HEK293T (cell line): Measurements from ENCODE around the gene ANKS4B.

Experiments
- CTCF ChIA-PET: fragments of 350-600 bp; formaldehyde crosslinking; extraction: SDS; loops from one replicate; lab custom pipeline; 2021; ENCODE audit warnings: antibody characterized with exemption, inconsistent platforms; lab: Yijun Ruan, JAX
- POLR2A ChIA-PET: fragments of 350-600 bp; formaldehyde crosslinking; extraction: SDS; loops from one replicate; lab custom pipeline; 2020; ENCODE audit warnings: antibody characterized with exemption, inconsistent platforms; lab: Yijun Ruan, JAX
- DNase-seq: peaks from one replicate; pipeline ENCODE4 v3.0.0; 2012; ENCODE audit warnings: mixed read lengths; ENCODE audit errors: extremely low spot score
- ARNT ChIP-seq: fragments of 450-650 bp; IDR thresholded peaks from 2 replicates; pipeline ENCODE4 v1.6.1; 2017; ENCODE audit warnings: mild to moderate bottlenecking
- BHLHE40 ChIP-seq: fragments of 450-650 bp; IDR thresholded peaks from 2 replicates; pipeline ENCODE4 v1.6.1; 2016; ENCODE audit warnings: mild to moderate bottlenecking, moderate library complexity, borderline replicate concordance
- CTBP1 ChIP-seq: fragments of 450-650 bp; IDR thresholded peaks from 2 replicates; pipeline ENCODE4 v1.6.1; 2016; ENCODE audit warnings: borderline replicate concordance
- ELF4 ChIP-seq: fragments of 450-650 bp; IDR thresholded peaks from 2 replicates; pipeline ENCODE4 v1.6.1; 2017; ENCODE audit warnings: antibody characterized with exemption
- FOXA1 ChIP-seq: fragments of 450-650 bp; IDR thresholded peaks from 2 replicates; pipeline ENCODE4 v1.6.1; 2016; ENCODE audit warnings: mild to moderate bottlenecking
- FOXK2 ChIP-seq: fragments of 450-650 bp; IDR thresholded peaks from 2 replicates; pipeline ENCODE4 v1.6.1; 2016; ENCODE audit warnings: mild to moderate bottlenecking
- FOXM1 ChIP-seq: fragments of 450-650 bp; IDR thresholded peaks from 2 replicates; pipeline ENCODE4 v1.6.1; 2017; ENCODE audit warnings: mild to moderate bottlenecking, borderline replicate concordance
- HDGF ChIP-seq: fragments of 450-650 bp; IDR thresholded peaks from 2 replicates; pipeline ENCODE4 v1.6.1; 2017; ENCODE audit warnings: antibody characterized with exemption, borderline replicate concordance
- L3MBTL2 ChIP-seq: fragments of 450-650 bp; conservative IDR thresholded peaks from 2 replicates; pipeline ENCODE4 v1.6.1; 2016; ENCODE audit warnings: mild to moderate bottlenecking
- LEF1 ChIP-seq: fragments of 450-650 bp; IDR thresholded peaks from 2 replicates; pipeline ENCODE4 v1.6.1; 2017; ENCODE audit warnings: mild to moderate bottlenecking, borderline replicate concordance
- NFRKB ChIP-seq: fragments of 450-650 bp; IDR thresholded peaks from 2 replicates; pipeline ENCODE4 v1.6.1; 2016; ENCODE audit warnings: mild to moderate bottlenecking, moderate library complexity
- SP1 ChIP-seq: fragments of 450-650 bp; IDR thresholded peaks from 2 replicates; pipeline ENCODE4 v1.6.1; 2017
- SUZ12 ChIP-seq: fragments of 450-650 bp; IDR thresholded peaks from 2 replicates; pipeline ENCODE4 v1.6.1; 2016; ENCODE audit warnings: mild to moderate bottlenecking
- TARDBP ChIP-seq: fragments of 450-650 bp; IDR thresholded peaks from 2 replicates; pipeline ENCODE4 v1.6.1; 2016
- ZNF384 ChIP-seq: fragments of 450-650 bp; IDR thresholded peaks from 2 replicates; pipeline ENCODE4 v1.6.1; 2016
- TF ChIP-seq, protein P1 (sequence below): fragments of 450-650 bp; IDR thresholded peaks from 2 replicates; pipeline ENCODE4 v1.6.1; 2016

ANKS4B gene

DNA sequence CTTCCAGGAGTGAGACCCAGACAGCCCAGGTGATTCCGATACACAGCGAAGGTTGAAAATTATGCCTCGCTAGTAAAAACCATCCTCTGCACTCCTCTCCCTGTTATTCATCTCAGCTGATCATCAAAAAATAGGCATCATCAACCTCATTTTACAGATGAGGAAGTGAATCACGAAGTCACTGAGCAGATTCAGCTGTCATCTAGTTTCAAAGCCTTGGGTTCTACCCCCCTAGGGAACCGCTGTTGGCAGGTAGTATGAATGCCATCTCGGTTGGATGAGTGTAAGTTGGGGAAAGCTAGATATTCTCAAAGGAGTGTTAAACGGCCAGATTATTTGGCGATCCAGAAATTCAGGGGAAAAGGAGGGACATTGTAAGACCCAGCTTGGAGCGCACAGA lies 42.6 kb downstream of the ANKS4B start:
- POLR2A ChIA-PET: no interaction called here
- DNase-seq: no peak
- no peak for TF ChIP-seq FOXK2
- no peak for TF ChIP-seq FOXA1
- TF ChIP-seq ZNF384: no peak
- TF ChIP-seq LEF1: no peak
- TF ChIP-seq BHLHE40: no peak
- no peak for TF ChIP-seq SP1
- TF ChIP-seq FOXM1: no peak
- TF ChIP-seq ELF4: no peak
- TF ChIP-seq HDGF: no peak
- TF ChIP-seq ARNT: no peak
- TF ChIP-seq L3MBTL2: no peak
- CTCF ChIA-PET: no interaction called here

DNA sequence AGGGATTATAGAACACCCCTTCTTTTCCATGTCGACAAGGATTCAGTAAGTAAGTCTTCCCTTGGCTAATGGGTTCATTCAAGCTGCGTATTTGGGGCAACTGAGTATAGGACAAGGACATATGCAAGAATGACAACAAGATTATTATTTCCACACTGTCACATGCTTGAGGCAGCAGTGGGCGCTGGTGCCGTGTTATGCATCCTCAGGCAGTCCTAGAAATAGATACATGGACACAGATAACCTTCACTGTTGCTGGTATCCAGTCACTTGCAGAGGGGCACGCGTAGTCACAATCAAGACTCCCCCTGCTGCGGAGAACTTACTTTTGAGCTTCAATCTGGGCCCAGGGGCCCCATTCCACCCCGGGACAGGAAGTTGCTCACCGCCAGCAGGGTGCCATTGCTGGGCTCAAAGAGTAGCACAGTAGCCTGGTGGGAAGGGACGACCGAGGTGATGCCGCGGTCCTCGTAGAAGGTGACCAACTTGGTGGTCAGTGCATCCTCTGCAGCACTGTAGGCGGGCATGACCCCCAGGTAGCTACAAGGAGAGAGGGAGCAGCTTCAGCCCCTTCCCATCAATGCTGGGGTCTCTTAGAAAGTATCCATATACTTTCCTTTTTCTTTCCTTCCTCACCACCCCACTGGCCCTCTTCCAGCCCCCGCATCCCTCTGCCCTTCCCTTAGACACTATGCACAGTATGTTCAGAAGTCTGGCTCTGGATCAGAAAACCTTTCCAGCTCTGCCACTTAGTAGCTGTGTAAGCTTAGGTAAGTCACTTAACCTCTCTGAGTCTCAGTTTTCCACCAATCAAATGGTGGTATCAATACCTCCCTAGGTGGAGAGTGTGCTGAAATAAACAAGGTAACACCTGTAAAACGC lies 43.8 kb downstream of the ANKS4B start:
- ChIA-PET CTCF (interaction anchor here (0.8 kb wide), 1 partner anchor 91 kb away, joined by 3 read pairs; no protein-coding TSS in a partner anchor), POLR2A (no interaction called here)
- TF ChIP-seq FOXA1 (no peak), TARDBP (no peak), SUZ12 (no peak), LEF1 (no peak), ELF4 (no peak), NFRKB (no peak), SP1 (no peak)
- TF ChIP-seq, protein P1, sequence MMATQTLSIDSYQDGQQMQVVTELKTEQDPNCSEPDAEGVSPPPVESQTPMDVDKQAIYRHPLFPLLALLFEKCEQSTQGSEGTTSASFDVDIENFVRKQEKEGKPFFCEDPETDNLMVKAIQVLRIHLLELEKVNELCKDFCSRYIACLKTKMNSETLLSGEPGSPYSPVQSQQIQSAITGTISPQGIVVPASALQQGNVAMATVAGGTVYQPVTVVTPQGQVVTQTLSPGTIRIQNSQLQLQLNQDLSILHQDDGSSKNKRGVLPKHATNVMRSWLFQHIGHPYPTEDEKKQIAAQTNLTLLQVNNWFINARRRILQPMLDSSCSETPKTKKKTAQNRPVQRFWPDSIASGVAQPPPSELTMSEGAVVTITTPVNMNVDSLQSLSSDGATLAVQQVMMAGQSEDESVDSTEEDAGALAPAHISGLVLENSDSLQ: no peak
- no peak for DNase-seq

DNA sequence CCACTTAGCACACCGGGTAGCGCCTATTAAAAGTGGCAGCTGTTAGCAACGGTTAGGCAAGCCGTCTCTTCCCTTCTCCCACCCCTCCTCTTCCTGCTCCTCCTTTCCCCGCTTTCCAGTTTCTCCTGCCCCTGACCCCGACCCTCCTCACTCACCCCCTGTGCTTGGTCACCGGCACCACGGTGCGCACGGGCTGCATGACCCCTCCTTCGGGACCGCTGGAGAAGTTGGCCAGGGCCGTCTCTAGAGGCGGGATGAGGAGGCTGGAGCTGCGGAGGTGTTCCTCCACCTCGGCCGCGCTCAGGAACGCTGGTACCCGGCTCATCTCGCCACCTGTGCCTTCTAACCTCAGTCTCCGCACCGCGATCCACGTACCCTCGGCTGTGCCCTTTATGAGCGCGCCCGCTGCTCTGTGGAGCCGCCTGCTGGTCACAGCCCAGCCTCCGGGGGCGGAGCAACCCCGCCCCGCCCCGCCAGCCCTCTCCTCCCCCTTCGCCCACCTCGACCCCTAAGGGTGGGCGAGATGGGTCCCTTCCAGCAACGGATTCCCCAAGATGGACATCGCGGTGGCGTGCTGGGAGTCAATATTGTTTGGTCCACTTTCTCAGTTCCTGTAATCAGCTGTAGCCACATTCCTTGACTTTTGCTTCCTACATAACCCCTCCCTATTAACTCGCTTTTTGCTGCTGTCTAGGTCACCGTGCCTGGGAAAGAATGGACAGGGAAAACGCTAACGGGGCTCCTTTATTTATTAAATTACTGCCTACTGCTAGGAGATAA lies 44.6 kb downstream of the ANKS4B start, which contains the start of gene CRYM:
Gene CRYM, minus strand, starts transcription at position 364 of the 780 bp plus-strand sequence. Its CDS starts 39 bp downstream, at position 325.
- TF ChIP-seq ELF4 (no peak), L3MBTL2 (no peak), FOXM1 (no peak), SP1 (no peak), ZNF384 (no peak), NFRKB (no peak), SUZ12 (no peak), ARNT (no peak), BHLHE40 (no peak), CTBP1 (no peak), TARDBP (no peak), FOXK2 (no peak), FOXA1 (no peak), HDGF (no peak)
- TF ChIP-seq, protein P1: no peak
- ChIA-PET CTCF (interaction anchor here (0.6 kb wide), 1 partner anchor 38 kb away, joined by 3 read pairs; no protein-coding TSS in a partner anchor), POLR2A (no interaction called here)
- DNase-seq: peak; percentile 82

DNA sequence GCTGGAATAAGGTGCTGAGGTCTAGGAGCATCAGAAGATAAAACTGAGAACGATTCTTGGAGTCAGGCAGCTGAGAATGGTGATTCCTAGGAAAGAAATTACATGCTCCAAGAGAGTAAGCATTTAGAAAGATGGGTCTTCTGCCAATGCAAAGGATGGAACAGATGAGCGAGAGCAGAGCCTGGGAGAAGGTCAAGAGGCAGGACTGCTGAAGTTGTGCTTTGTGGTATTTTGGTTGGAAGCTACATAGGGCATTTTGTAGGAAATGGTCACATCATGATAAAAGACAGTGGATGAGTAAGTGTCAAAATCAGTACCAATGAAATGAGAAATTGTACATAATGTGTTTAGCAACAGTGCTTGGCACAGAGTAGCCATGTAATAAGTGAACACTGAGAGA lies 46.0 kb downstream of the ANKS4B start:
- DNase-seq: no peak
- ChIA-PET POLR2A (interaction anchor here (1.4 to 1.6 kb wide), 2 partner anchors 20 to 22 kb away, joined by 3 to 4 read pairs; no protein-coding TSS in a partner anchor), CTCF (interaction anchor here (0.6 kb wide), 1 partner anchor 21 kb away, joined by 3 read pairs; no protein-coding TSS in a partner anchor)
- no peak for TF ChIP-seq LEF1
- TF ChIP-seq ARNT: no peak
- TF ChIP-seq TARDBP: no peak
- no peak for TF ChIP-seq BHLHE40
- TF ChIP-seq FOXM1: no peak
- no peak for TF ChIP-seq ELF4
- no peak for TF ChIP-seq FOXA1
- no peak for TF ChIP-seq NFRKB
- TF ChIP-seq HDGF: no peak
- no peak for TF ChIP-seq L3MBTL2

DNA sequence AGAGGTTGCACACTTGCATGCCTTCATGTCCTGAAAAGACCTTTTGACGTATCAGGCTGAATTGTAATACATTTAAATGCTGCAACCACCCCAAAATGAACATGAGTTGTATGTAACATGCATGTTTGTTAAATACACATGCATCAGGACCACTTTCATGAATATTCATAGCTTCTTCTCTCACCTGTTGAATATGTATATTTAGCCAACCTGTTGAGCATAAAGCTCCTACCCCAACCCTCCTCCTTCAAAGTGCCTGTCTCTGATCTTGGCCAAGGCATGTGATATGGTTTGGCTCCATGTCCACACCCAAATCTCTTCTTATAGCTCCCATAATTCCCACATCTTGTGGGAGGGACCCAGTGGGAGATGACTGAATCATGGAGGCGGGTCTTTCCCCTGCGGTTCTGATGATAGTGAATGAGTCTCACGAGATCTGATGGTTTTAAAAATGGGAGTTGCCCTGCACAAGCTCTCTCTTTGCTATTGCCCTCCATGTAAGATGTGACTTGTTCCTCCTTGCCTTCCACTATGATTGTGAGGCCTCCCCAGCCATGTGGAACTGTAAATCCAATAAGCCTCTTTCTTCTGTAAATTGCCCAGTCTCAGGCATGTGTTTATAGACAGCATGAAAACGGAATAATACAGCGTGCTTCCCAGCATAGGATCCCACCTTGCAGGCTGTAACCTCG lies 48.3 kb downstream of the ANKS4B start:
- no peak for DNase-seq
- TF ChIP-seq FOXA1: no peak
- TF ChIP-seq SP1: no peak
- no peak for TF ChIP-seq CTBP1
- TF ChIP-seq HDGF: no peak
- TF ChIP-seq TARDBP: no peak
- no peak for TF ChIP-seq SUZ12
- TF ChIP-seq L3MBTL2: no peak
- TF ChIP-seq ZNF384: no peak
- TF ChIP-seq LEF1: no peak
- no peak for TF ChIP-seq ELF4
- no peak for TF ChIP-seq FOXM1
- no peak for TF ChIP-seq FOXK2
- no peak for TF ChIP-seq ARNT
- no peak for TF ChIP-seq BHLHE40
- TF ChIP-seq, protein P1: no peak
- no peak for TF ChIP-seq NFRKB
- ChIA-PET POLR2A (interaction anchor here (1.5 kb wide), 1 partner anchor 19 kb away, joined by 6 read pairs; no protein-coding TSS in a partner anchor), CTCF (no interaction called here)
